MCF 10A (cell line): ENCODE results near the gene GSK3A. TPM values are rescaled to one million over a fixed set of nuclear protein-coding genes. Genes with fewer than 3 reads are reported as not detected.

Experiments used
- BruUV-seq: library from RNA; stranded (reverse); fragments of 400-500 nt; replicated peaks from 2 replicates; lab custom pipeline; 2021; lab: Mats Ljungman, UMichigan
- CTCF ChIA-PET: fragments of 300-600 bp; sonication (Branson Sonifier 250); formaldehyde crosslinking; extraction: SDS; loops from one replicate; lab custom pipeline; 2021; ENCODE audit warnings: antibody characterized with exemption, inconsistent platforms; lab: Yijun Ruan, JAX
- POLR2A ChIA-PET: fragments of 300-600, 350-650 bp; sonication (Branson Sonifier 250); formaldehyde crosslinking; extraction: SDS; loops from one replicate; lab custom pipeline; 2020; ENCODE audit warnings: antibody characterized with exemption, inconsistent platforms; lab: Yijun Ruan, JAX
- DNase-seq: peaks from one replicate; pipeline ENCODE4 v3.0.0-alpha.2; 2018; ENCODE audit not compliant: unreplicated experiment
- H3K27ac Mint-ChIP-seq: one replicate; pipeline ENCODE4 v1.8.0; 2022; ENCODE audit warnings: mild to moderate bottlenecking, low read depth, mixed read lengths; ENCODE audit not compliant: unreplicated experiment
- H3K27me3 Mint-ChIP-seq: one replicate; pipeline ENCODE4 v1.8.0; 2022; ENCODE audit warnings: mixed read lengths; ENCODE audit not compliant: insufficient read depth, unreplicated experiment
- H3K36me3 Mint-ChIP-seq: one replicate; pipeline ENCODE4 v1.8.0; 2022; ENCODE audit warnings: mild to moderate bottlenecking, moderate library complexity, mixed read lengths; ENCODE audit not compliant: insufficient read depth, unreplicated experiment
- H3K4me1 Mint-ChIP-seq: one replicate; pipeline ENCODE4 v1.8.0; 2022; ENCODE audit warnings: mixed read lengths; ENCODE audit not compliant: insufficient read depth, unreplicated experiment
- H3K4me3 Mint-ChIP-seq: one replicate; pipeline ENCODE4 v1.8.0; 2022; ENCODE audit warnings: mild to moderate bottlenecking, moderate library complexity, mixed read lengths; ENCODE audit not compliant: unreplicated experiment
- H3K9me3 Mint-ChIP-seq: one replicate; pipeline ENCODE4 v1.8.0; 2022; ENCODE audit warnings: mixed read lengths; ENCODE audit not compliant: unreplicated experiment
- intact Hi-C: fragments of 100-400 bp; cut with micrococcal nuclease; formaldehyde crosslinking; loops from 2 replicates; pipeline ENCODE4 v1.14.1; 2022
- total RNA-seq: library from RNA; stranded (reverse); gene quantifications from 2 replicates; pipeline ENCODE4 v1.2.3, GENCODE V29; 2022
- TF ChIP-seq, protein P1 (sequence below): fragments of 200-600 bp; IDR thresholded peaks from one replicate; pipeline ENCODE4 v1.8.0; 2022; ENCODE audit warnings: antibody characterized with exemption, mild to moderate bottlenecking; ENCODE audit not compliant: unreplicated experiment

Gene GSK3A
- total RNA-seq, 1 experiment from 2014 or later, result 53.5 TPM

DNA sequence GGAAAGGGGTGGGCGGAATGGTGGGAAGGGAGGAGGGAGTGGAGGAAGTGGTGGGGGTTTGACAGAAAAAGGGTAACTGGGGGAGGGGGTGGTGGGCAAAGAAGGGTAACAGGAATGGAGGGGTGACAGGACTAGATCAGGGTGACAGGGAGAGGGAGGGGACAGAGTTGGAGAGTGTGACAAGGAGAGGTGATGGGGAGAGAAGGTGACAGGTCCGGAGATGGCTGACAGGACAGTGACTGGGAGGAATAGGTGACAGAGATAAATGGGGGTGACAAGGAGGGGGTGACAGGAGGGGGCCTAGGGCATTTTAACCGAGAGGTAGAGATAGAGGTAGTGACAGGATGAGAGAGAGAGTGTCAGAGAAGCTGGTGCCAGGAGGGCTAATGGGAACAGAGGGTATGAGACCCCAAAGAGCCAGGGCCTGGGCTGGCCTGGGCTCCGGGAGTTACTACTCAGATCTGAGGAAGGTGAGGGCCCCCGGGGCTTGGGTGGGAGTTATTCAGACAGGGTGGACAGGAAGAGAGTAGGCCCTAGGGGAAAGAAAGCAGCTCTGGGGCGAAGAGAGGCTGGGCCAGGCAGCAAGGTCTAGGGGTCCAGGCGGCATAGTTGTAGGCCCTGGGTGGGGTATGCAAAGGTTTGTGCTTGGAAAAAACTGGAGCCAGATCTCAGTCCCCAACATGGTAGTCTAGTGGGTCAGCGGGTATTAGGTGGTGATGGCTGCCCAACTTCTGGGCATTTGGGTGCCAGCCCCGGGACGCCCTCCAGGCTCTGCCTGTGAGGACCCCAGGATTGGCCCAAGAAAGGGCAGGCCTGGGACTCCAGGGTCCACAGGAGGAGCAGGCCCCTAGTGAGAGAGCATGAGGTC, 27.3 kb upstream of the GSK3A start:
- Mint-ChIP-seq H3K4me3 (no peak overlapping the region), H3K27me3 (no peaks in the 10 kb centered on the region), H3K27ac (no peak overlapping the region), H3K9me3 (no peaks in the 10 kb centered on the region), H3K36me3 (peaks cover 24% of the 10 kb centered on the region), H3K4me1 (peaks cover 23% of the 10 kb centered on the region)
- ChIA-PET POLR2A (interaction anchor here (0.6 to 4.1 kb wide), 13 partner anchors 11 to 1937 kb away, joined by 3 to 66 read pairs (median 5); partner anchors contain the start of genes DEDD2, ERF, GSK3A and PAFAH1B3), CTCF (interaction anchor here (0.9 to 2.1 kb wide), 5 partner anchors 10 to 160 kb away, joined by 3 to 20 read pairs (median 4); partner anchors contain the start of gene POU2F2)
- intact Hi-C loops, result loop anchor here (2.0 kb wide), 1 partner anchor 15 kb away; the partner anchor contains the start of gene ERF
- no TSS peak for BruUV-seq
- no peak for DNase-seq
- TF ChIP-seq, protein P1, sequence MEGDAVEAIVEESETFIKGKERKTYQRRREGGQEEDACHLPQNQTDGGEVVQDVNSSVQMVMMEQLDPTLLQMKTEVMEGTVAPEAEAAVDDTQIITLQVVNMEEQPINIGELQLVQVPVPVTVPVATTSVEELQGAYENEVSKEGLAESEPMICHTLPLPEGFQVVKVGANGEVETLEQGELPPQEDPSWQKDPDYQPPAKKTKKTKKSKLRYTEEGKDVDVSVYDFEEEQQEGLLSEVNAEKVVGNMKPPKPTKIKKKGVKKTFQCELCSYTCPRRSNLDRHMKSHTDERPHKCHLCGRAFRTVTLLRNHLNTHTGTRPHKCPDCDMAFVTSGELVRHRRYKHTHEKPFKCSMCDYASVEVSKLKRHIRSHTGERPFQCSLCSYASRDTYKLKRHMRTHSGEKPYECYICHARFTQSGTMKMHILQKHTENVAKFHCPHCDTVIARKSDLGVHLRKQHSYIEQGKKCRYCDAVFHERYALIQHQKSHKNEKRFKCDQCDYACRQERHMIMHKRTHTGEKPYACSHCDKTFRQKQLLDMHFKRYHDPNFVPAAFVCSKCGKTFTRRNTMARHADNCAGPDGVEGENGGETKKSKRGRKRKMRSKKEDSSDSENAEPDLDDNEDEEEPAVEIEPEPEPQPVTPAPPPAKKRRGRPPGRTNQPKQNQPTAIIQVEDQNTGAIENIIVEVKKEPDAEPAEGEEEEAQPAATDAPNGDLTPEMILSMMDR, result no peak

DNA sequence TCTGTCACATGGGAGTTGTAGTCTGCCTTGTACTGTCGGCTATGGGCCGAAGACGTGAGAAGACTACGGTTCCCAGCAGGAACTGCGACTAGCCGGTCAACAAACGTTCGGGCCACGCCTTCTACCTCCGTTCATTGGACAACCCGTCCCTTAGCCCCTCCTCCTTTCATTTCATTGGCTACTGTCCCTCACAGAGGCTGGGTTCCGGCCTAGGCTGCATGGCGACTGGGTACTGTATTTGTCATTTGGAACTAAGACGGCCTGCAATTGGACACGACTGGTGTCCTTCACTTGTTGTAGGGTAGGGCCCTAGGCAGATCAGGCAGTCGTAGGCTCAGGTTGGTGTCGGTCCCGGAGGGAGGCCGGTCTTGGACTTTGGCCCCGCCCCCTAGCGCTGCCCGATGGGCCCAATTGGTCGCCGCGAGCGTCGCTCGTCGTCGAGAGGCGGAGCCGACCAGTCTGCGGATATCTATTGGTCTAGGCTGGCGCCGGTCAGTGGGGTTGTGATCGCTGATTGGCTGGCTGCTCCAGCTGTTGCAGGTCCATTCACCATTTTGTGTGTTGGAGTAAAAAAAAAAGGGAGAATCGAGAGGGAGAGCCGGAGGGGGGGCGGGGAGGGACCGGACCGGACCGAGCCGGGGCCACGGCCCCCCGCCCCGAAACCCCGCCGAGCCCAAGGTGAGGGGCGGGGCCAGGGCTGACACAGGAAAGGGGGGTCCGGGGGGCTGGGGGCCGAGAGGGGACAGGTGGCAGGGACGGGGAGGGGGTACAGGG, 26.5 kb upstream of the GSK3A start, which contains the start of gene CIC:
TSS of gene CIC (plus strand) at position 549 of the 774 bp plus-strand sequence. CDS start 2,532 bp downstream, outside the sequence.
- TF ChIP-seq, protein P1, result no peak
- peak; percentile 100 for DNase-seq
- Mint-ChIP-seq H3K27me3 (no peaks in the 10 kb centered on the region), H3K36me3 (peaks cover 16% of the 10 kb centered on the region), H3K9me3 (no peaks in the 10 kb centered on the region), H3K4me1 (peaks cover 23% of the 10 kb centered on the region), H3K27ac (no peak within 1 kb of the TSS), H3K4me3 (no peak within 1 kb of the TSS)
- CTCF ChIA-PET, result interaction anchor here (2.1 kb wide), 1 partner anchor 10 kb away, joined by 20 read pairs; no protein-coding TSS in a partner anchor
- BruUV-seq, result TSS peak; percentile 80
- POLR2A ChIA-PET, result interaction anchor here (3.2 to 4.1 kb wide), 4 partner anchors 12 to 25 kb away, joined by 10 to 66 read pairs (median 39); partner anchors contain the start of genes ERF and GSK3A
- intact Hi-C loops, result loop anchor here (1.0 to 2.0 kb wide), 2 partner anchors 14 kb away; partner anchors contain the start of gene ERF

DNA sequence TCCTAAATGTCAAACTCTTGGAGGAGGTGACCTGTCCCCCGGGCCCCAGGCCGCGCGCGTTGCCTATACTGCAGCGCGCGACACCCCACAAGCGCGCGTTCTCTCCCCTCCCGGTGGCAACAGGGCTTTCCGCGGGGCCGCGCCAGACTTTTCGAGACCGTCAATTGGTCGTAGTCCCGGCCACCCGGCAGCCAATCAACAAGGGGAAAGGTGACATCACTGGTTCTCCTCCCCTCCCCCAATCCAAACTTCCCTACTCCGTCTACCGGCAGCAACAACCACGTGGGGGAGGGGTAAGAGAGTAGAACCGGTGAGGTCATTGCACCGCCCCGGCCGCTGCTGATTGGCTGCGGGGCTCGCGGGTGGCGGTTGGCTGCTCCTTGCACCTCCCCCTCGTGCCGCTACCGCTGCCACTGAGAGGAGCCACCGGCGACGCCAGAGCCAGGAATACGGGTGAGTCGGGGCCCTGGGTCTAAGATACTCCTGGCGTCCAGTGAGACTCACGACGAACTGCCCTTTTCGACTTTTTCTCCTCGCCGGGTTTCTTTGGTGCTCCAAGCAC, 25.8 kb upstream of the GSK3A start:
- TF ChIP-seq, protein P1, result no peak
- intact Hi-C loops, result loop anchor here (1.0 to 2.0 kb wide), 2 partner anchors 13 to 15 kb away; partner anchors contain the start of gene ERF
- Mint-ChIP-seq H3K36me3 (peaks cover 10% of the 10 kb centered on the region), H3K4me1 (peaks cover 23% of the 10 kb centered on the region), H3K9me3 (no peaks in the 10 kb centered on the region), H3K27me3 (no peaks in the 10 kb centered on the region), H3K27ac (no peak overlapping the region), H3K4me3 (no peak overlapping the region)
- no TSS peak for BruUV-seq
- ChIA-PET POLR2A (interaction anchor here (0.6 to 2.1 kb wide), 4 partner anchors 12 to 24 kb away, joined by 3 to 10 read pairs (median 6); partner anchors contain the start of gene ERF), CTCF (interaction anchor here (1.7 kb wide), 1 partner anchor 11 kb away, joined by 5 read pairs; no protein-coding TSS in a partner anchor)
- DNase-seq, result peak; percentile 100
